ENCODE data around the gene FAM20C.

FAM20C gene

GRCh38 chr7:290554-291372, 98.4 kb downstream of the FAM20C start:
- TF ChIP-seq, protein P1, sequence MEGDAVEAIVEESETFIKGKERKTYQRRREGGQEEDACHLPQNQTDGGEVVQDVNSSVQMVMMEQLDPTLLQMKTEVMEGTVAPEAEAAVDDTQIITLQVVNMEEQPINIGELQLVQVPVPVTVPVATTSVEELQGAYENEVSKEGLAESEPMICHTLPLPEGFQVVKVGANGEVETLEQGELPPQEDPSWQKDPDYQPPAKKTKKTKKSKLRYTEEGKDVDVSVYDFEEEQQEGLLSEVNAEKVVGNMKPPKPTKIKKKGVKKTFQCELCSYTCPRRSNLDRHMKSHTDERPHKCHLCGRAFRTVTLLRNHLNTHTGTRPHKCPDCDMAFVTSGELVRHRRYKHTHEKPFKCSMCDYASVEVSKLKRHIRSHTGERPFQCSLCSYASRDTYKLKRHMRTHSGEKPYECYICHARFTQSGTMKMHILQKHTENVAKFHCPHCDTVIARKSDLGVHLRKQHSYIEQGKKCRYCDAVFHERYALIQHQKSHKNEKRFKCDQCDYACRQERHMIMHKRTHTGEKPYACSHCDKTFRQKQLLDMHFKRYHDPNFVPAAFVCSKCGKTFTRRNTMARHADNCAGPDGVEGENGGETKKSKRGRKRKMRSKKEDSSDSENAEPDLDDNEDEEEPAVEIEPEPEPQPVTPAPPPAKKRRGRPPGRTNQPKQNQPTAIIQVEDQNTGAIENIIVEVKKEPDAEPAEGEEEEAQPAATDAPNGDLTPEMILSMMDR (conservative IDR thresholded peaks at IDR 0.05; ENCODE audit: low read length), result no peak
- H3K4me3 ChIP-seq (ENCODE audit: low read length), result no peak overlapping the region
- no peak for DNase-seq (ENCODE audit: low read depth)

DNA sequence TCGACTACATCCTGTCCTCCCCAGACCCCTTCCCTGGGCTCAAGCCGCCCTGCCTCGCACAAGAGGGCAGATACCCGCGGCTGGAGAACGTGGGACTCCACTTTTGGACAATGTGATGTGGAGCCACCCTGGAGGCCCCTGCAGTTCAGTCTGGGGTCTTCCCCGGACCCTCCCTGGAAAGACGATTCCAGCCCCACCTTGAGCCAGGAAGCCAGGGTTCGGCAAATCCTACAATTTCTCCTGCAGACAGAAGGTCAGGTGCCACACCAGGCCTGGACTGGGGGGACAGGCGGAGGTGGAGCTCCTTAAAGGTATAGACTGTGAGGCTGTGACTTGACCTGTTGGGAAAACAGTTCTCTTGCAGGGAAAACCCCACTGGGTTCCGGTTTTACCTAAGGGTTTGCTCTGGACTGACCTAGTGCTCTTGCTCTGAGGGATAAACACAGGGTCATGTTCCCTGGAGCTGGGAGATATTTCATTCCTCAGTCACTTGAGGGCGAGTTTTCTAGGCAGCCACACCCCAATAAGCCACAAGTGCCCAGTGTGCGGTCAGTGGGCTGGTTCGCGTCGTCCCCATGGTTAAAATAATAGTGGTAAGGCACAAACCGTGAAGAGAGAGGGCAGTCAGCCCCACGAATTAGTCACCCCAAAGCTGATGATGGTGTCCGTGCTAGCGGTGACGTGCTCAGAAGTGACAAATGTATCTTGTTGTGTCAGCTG, 99.2 kb downstream of the FAM20C start:
- DNase-seq (ENCODE audit: low read depth), result no peak
- TF ChIP-seq, protein P1 (conservative IDR thresholded peaks at IDR 0.05; ENCODE audit: low read length), result no peak
- H3K4me3 ChIP-seq (ENCODE audit: low read length), result no peak overlapping the region

DNA sequence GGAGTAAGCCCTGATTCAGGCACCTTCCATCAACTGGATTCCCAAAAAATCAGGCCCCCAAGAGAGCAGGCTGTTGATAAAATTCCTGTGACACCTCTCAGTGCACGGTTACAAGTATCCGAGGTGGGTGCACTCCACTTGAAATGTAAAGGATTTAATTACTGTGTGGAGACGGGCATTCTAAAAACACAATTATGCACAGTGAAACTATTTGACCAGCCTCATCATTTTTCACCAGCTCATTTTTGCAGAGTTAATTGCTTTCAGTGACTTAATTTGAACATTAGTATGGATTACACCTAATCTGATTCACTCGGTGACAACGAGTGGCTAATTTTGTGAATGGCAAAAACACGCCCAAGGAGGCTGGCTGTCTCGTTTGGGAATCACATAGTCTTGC, 99.9 kb downstream of the FAM20C start:
- TF ChIP-seq, protein P1 (conservative IDR thresholded peaks at IDR 0.05; ENCODE audit: low read length), result no peak
- H3K4me3 ChIP-seq (ENCODE audit: low read length), result no peak overlapping the region
- no peak for DNase-seq (ENCODE audit: low read depth)

GRCh38 chr7:292826-293225, 100.5 kb downstream of the FAM20C start:
- DNase-seq (ENCODE audit: low read depth), result no peak
- H3K4me3 ChIP-seq (ENCODE audit: low read length), result no peak overlapping the region
- TF ChIP-seq, protein P1 (conservative IDR thresholded peaks at IDR 0.05; ENCODE audit: low read length), result no peak

- no peak overlapping the region for H3K4me3 ChIP-seq (ENCODE audit: low read length)
- no peak for DNase-seq (ENCODE audit: low read depth)
- TF ChIP-seq, protein P1 (conservative IDR thresholded peaks at IDR 0.05; ENCODE audit: low read length), result no peak
These were observed 101.5 kb downstream of the FAM20C start for GRCh38 chr7:293681-294439.

DNA sequence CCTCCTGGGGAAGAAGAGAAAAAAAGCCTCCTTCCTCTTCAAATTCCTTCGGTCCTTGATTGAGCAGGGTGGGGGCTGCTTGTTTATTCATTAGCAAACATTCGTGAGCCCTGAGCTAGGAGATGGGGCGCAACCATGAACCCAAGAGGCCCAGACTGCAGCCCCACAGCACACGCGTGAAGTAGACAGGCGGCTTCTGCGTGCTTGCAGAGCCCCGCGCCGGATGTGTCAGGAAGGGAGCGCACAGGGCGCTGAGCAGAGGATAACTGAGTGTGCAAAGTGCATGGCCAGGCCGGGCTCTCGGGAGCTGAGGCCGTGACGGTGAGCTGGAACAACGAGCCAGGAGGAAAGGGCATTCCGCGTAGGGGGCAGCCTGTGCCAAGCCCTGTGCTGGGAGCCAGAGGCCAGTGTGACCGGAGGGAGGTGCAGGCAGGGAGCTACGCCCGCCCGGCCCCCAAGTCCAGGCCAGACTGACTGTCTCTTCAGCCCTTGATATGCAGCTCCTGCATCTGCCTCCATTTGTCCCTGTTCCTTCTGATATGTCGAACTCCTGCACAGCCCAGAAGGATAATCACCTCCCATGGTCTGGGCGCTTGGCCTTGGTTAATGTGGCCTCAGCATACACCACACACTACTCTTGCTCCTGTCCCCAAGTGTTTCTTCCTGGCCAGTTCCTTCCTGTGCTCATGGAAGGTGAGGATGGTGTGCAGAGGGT, 102.2 kb downstream of the FAM20C start:
- no peak for DNase-seq (ENCODE audit: low read depth)
- TF ChIP-seq, protein P1 (conservative IDR thresholded peaks at IDR 0.05; ENCODE audit: low read length), result no peak
- H3K4me3 ChIP-seq (ENCODE audit: low read length), result no peak overlapping the region
